GM12872 (cell line): ENCODE measurements around the gene C10orf88.

Source experiments
- TF ChIP-seq, protein P1 (sequence below): IDR thresholded peaks from 3 replicates; pipeline ENCODE4 v1.5.1; 2011; ENCODE audit warnings: low read depth, mild to moderate bottlenecking, low read length, moderate library complexity; ENCODE audit not compliant: insufficient read depth

C10orf88 gene

DNA sequence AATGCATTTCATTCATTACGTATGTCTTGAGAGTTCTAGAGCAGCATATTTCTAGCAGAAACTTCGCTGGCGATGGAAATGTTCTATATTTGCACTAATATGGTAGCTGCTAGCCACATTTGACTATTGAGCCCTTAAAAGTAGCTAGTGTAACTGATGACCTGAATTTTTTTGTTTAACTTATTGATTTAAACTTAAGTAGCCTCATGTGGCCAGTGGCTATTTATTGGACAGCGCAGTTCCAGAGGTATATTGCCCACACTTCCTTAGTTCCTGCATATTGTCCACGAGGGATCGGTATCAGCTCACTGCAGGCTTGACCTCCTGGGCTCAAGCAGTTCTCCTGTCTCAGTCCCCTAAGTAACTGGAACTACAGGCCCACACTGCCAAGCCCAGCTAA is 29.9 kb upstream of the C10orf88 start:
- TF ChIP-seq, protein P1, sequence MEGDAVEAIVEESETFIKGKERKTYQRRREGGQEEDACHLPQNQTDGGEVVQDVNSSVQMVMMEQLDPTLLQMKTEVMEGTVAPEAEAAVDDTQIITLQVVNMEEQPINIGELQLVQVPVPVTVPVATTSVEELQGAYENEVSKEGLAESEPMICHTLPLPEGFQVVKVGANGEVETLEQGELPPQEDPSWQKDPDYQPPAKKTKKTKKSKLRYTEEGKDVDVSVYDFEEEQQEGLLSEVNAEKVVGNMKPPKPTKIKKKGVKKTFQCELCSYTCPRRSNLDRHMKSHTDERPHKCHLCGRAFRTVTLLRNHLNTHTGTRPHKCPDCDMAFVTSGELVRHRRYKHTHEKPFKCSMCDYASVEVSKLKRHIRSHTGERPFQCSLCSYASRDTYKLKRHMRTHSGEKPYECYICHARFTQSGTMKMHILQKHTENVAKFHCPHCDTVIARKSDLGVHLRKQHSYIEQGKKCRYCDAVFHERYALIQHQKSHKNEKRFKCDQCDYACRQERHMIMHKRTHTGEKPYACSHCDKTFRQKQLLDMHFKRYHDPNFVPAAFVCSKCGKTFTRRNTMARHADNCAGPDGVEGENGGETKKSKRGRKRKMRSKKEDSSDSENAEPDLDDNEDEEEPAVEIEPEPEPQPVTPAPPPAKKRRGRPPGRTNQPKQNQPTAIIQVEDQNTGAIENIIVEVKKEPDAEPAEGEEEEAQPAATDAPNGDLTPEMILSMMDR, result no peak

DNA sequence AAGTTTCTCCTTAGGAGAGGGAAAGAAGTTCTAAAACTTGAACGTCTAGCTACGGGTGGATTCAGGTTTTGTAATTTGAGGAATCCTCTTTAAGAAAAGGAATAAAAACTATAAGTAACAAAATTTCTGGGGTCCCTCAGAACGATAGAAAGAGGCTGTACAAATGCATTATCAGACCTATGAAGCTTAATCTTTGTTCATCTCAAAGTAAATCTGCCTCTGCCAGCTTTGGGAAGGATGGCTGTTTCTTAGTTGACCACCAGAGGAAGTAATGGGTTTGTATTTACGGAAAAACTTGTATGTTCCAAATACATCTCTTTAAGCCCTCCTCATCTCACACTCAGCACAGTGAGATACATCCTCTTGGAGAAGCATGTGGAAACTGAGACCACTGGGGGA is 27.0 kb upstream of the C10orf88 start:
- TF ChIP-seq, protein P1, result peak; percentile 45; the same call in 2 of the 3 replicates

DNA sequence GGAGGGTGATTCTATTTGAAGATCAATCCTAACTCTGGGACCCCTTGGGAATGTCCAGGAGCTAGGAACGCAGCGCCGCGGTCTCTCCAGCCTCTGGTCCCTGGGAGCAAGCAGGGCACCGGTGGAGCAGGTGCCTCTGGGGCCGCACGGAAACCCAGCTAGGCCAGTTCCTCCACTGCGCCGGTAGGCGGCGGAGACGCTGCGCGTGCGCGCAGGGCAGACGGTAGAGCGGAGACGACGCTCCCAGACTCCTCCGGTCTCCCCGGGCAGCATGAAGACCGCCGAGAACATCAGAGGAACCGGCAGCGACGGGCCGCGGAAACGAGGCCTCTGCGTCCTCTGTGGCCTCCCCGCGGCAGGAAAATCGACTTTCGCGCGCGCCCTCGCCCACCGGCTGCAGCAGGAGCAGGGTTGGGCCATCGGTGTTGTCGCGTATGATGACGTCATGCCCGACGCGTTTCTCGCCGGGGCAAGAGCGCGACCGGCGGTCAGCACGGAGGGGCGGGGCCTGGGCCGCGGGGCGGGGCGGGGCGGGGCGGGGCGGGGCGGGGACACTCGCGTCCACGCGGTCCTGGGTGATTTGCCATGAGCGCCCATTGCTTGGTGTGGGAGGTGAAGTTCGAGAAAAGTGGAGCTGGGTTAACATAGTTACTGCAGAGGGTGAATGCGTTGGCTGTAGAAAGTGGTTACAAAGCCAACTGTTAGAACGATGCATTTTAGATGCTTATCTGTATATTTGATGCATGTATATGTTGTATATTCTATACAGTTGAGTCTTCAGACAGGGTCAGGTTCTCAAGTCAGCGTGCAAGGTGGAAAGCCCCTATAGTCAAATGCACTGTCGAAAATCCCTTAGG is 26.4 kb upstream of the C10orf88 start, which contains the start of gene PSTK:
Gene PSTK, plus strand, starts transcription at position 193 of the 857 bp plus-strand sequence. Its CDS starts 79 bp downstream, at position 272.
- TF ChIP-seq, protein P1, result peak; percentile 97

DNA sequence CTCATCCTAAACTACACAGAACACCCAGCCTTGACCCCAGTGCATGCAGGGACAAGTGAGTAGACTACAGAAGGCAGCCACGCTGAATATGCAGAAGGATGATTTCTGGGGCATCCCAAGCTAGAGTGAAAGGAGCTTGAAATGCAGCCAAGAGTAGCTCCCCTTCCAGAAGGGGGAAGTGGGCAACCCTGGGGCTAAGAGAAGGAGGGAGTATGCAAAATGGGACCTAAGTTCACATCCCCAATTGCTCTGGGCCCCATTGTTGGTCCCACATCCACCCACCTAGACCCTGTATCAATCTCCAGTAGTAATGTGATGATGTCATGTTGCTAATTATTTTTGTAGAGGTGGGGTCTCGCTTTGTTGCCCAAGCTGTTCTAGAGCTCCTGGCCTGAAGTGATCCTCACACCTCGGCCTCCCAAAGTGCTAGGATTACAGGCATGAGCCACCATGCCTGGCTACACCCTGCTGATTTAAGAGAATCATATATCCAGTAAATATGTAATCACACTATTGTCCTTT is 20.6 kb upstream of the C10orf88 start:
- TF ChIP-seq, protein P1, result no peak

DNA sequence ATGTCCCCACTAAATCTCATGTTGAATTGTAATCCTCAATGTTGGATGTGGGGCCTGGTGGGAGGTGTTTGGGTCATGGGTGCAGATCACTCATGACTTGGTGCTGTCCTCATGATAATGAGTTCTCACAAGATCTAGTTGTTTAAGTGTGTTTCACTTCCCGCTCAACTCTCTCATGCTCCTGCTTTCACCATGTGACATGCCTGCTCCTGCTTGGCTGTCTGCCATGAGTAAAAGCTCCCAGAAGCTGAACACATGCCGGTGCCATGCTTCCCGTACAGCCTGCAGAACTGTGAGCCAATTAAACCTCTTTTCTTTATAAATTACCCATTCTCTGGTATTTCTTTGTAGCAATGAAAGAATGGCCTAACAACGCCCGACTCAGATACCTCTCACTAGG is 20.0 kb upstream of the C10orf88 start:
- TF ChIP-seq, protein P1, result no peak

DNA sequence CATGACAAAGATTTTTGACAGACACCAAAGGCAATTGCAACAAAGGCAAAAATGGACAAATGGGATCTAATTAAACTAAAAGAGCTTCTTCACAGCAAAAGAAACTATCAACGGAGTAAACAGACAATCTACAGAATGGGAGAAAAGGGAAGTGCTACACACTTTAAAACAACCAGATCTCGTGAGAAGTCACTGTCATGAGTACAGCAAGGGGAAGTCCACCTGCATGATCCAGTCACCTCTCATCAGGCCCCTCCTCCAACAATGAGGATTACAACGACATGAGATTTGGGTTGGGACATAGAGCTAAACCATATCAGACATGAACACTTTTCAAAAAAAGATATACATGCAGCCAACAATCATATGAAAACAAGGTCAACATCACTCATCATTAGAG is 14.7 kb upstream of the C10orf88 start:
- TF ChIP-seq, protein P1, result no peak

DNA sequence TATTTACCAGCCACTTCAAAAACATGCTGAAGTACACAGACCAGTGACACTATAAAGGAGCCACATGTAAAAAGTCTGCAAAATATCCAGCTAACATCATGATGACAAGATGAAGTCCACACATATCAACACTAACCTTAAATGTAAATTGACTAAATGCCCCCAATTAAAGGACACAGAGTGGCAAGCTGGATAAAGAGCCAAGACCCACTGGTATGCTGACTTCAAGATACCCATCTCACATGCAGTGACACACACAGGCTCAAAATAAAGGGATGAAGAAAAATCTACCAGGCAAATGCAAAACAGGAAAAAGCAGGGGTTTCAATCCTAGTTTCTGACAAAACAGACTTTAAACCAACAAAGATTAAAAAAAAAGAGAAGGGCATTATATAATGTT is 12.9 kb upstream of the C10orf88 start:
- TF ChIP-seq, protein P1, result no peak
